Body of pancreas (tissue), 4 donors: Measurements from ENCODE around the gene PDLIM1. TPM values are rescaled to one million over a fixed set of nuclear protein-coding genes. Genes with fewer than 3 reads are reported as not detected.

Source experiments
- ATAC-seq: fragments of 150-250 bp; one replicate; pipeline ENCODE4 v1.9.1; 2016
- DNase-seq, 4 donors: peaks; one replicate each; pipeline ENCODE4 v3.0.0-alpha.2; 2019
- H3K27ac ChIP-seq, 4 donors: fragments of 200-600 bp; sonication (generic); 1 replicate in 3 of 4; 2 replicates in 1 of 4; pipeline versions ENCODE4 v1.5.1 to v1.6.1; 2016 to 2019; ENCODE audit warnings: mild to moderate bottlenecking in 1 of 4, mixed read lengths in 1 of 4, moderate library complexity in 1 of 4
- H3K27me3 ChIP-seq, 2 donors: fragments of 200-600 bp; sonication (generic); one replicate each; pipeline ENCODE4 v1.6.0; 2016; ENCODE audit warnings: mild to moderate bottlenecking in 1 of 2
- H3K36me3 ChIP-seq, 2 donors: fragments of 200-600 bp; sonication (generic); replicated peaks in 1 of 2; 2 replicates each; pipeline ENCODE4 v1.5.1; 2016; ENCODE audit warnings: low read depth in 2 of 2; ENCODE audit not compliant: insufficient read depth in 1 of 2
- H3K4me1 ChIP-seq: fragments of 200-600 bp; sonication (generic); one replicate; pipeline ENCODE4 v1.6.0; 2016
- H3K4me3 ChIP-seq, 2 donors: fragments of 200-600 bp; sonication (generic); 1 replicate in 1 of 2; 2 replicates in 1 of 2; pipeline ENCODE4 v1.5.1; 2016 to 2019
- H3K9me3 ChIP-seq, 3 donors: fragments of 200-600 bp; sonication (generic); 1 replicate in 2 of 3; 2 replicates in 1 of 3; pipeline ENCODE4 v1.5.1; 2016
- CTCF ChIP-seq, 7 experiments: fragments of 450-650 bp in 4 of 7; fragments of 200-600 bp in 3 of 7; sonication (generic) in 3 of 7; IDR thresholded peaks; one replicate each; pipeline ENCODE4 v1.5.1; 2016 to 2019; ENCODE audit warnings: antibody characterized with exemption in 7 of 7
- POLR2A ChIP-seq, 3 donors: fragments of 450-650 bp; IDR thresholded peaks; one replicate each; pipeline ENCODE4 v1.6.1; 2016; ENCODE audit warnings: antibody characterized with exemption in 3 of 3, mild to moderate bottlenecking in 2 of 3
- WGBS, 2 donors: methylation state at CpG; one replicate each; pipeline ENCODE4 v1.1.5; 2017; 5-methylcytosine and 5-hydroxymethylcytosine counted together
- intact Hi-C: fragments of 100-400 bp; cut with DNase I; formaldehyde crosslinking; loops from one replicate; pipeline ENCODE4 v1.15.1; 2023
- total RNA-seq, 2 donors: library from RNA; depleted of rRNA; stranded (reverse); fragments of >200 nt; gene quantifications; one replicate each; pipeline ENCODE4 v1.1.0, GENCODE V29; 2016

Gene PDLIM1
- total RNA-seq, 2 donors from 2014 or later, result 41.5 to 66.2 TPM

GRCh38 chr10:95300022-95300539, 9.3 kb upstream of the PDLIM1 start:
- Histone ChIP-seq H3K36me3 (no peaks in the 10 kb centered on the region), H3K27ac (no peak overlapping the region), H3K27me3 (no peaks in the 10 kb centered on the region), H3K4me3 (no peak overlapping the region), H3K4me1 (peaks cover 7% of the 10 kb centered on the region), H3K9me3 (no peaks in the 10 kb centered on the region)
- intact Hi-C loops, result no loop called here
- 65 to 73% methylated on average over 3 of the region's 3 CpGs for WGBS, 2 donors
- DNase-seq, result no peak
- TF ChIP-seq CTCF (IDR thresholded peaks at IDR 0.05) (no peak), POLR2A (IDR thresholded peaks at IDR 0.05) (no peak)
- no peak for ATAC-seq

- TF ChIP-seq CTCF (IDR thresholded peaks at IDR 0.05), result no peak
- TF ChIP-seq POLR2A (IDR thresholded peaks at IDR 0.05), result no peak
- DNase-seq (no peak), ATAC-seq (no peak)
- H3K27me3 ChIP-seq, result no peaks in the 10 kb centered on the region
- WGBS, 2 donors, result 63 to 93% methylated on average over 3 of the region's 3 CpGs
- no peak overlapping the region for H3K4me3 ChIP-seq
- H3K36me3 ChIP-seq, result no peaks in the 10 kb centered on the region
- H3K27ac ChIP-seq, result no peak overlapping the region
- no peaks in the 10 kb centered on the region for H3K9me3 ChIP-seq
- intact Hi-C loops, result no loop called here
- H3K4me1 ChIP-seq, result peaks cover 12% of the 10 kb centered on the region
These were observed 6.6 kb upstream of the PDLIM1 start for GRCh38 chr10:95297402-95297801.

- H3K27me3 ChIP-seq, result no peaks in the 10 kb centered on the region
- no peak overlapping the region for H3K27ac ChIP-seq
- no peak for DNase-seq
- TF ChIP-seq POLR2A (IDR thresholded peaks at IDR 0.05), result no peak
- no peak for TF ChIP-seq CTCF (IDR thresholded peaks at IDR 0.05)
- no peaks in the 10 kb centered on the region for H3K36me3 ChIP-seq
- H3K4me3 ChIP-seq, result no peak overlapping the region
- no peak for ATAC-seq
- WGBS, 2 donors, result 95 to 97% methylated on average over 4 of the region's 4 CpGs
- H3K9me3 ChIP-seq, result no peaks in the 10 kb centered on the region
- H3K4me1 ChIP-seq, result peaks cover 12% of the 10 kb centered on the region
- intact Hi-C loops, result no loop called here
These were observed 6.0 kb upstream of the PDLIM1 start for GRCh38 chr10:95296764-95297163.

- intact Hi-C loops, result no loop called here
- Histone ChIP-seq H3K9me3 (no peaks in the 10 kb centered on the region), H3K4me3 (no peak overlapping the region), H3K27ac (peak overlapping the region; percentile 23 to 70 (median 43)), H3K36me3 (no peaks in the 10 kb centered on the region), H3K27me3 (no peaks in the 10 kb centered on the region), H3K4me1 (peaks cover 12% of the 10 kb centered on the region)
- TF ChIP-seq CTCF (IDR thresholded peaks at IDR 0.05), result peak in 1 of 7 experiments; percentile 5
- peak in 2 of 3 donors; percentile 21 to 44 for TF ChIP-seq POLR2A (IDR thresholded peaks at IDR 0.05)
- WGBS, 2 donors, result 9 to 12% methylated on average over 14 to 39 of the region's 39 CpGs
- ATAC-seq, result peak; percentile 40
- DNase-seq, result peak; percentile 48 to 67 (median 61)
These were observed 4.4 kb upstream of the PDLIM1 start for GRCh38 chr10:95295031-95295755.

GRCh38 chr10:95293631-95294030, 2.8 kb upstream of the PDLIM1 start:
- Histone ChIP-seq H3K4me3 (no peak overlapping the region), H3K36me3 (no peaks in the 10 kb centered on the region), H3K9me3 (no peaks in the 10 kb centered on the region), H3K4me1 (peaks cover 26% of the 10 kb centered on the region), H3K27me3 (no peaks in the 10 kb centered on the region), H3K27ac (no peak overlapping the region)
- no peak for TF ChIP-seq POLR2A (IDR thresholded peaks at IDR 0.05)
- no peak for TF ChIP-seq CTCF (IDR thresholded peaks at IDR 0.05)
- intact Hi-C loops, result no loop called here
- ATAC-seq, result no peak
- WGBS, 2 donors, result 78 to 82% methylated on average over 3 of the region's 3 CpGs
- no peak for DNase-seq
